Activated T-cell treated with anti-CD3 and anti-CD28 coated beads for 4 hours (primary cell): Measurements from ENCODE around the gene PCID2.

Experiments used
- DNase-seq: peaks from one replicate; pipeline ENCODE4 v3.0.0-alpha.2; 2020

The PCID2 gene

GRCh38 chr13:113148407-113148806, 60.1 kb downstream of the PCID2 start:
- no peak for DNase-seq

GRCh38 chr13:113147206-113147605, 61.3 kb downstream of the PCID2 start:
- no peak for DNase-seq

GRCh38 chr13:113146750-113147149, 61.7 kb downstream of the PCID2 start:
- DNase-seq = no peak

- DNase-seq = no peak
These were observed 62.4 kb downstream of the PCID2 start for GRCh38 chr13:113145911-113146598.

- no peak for DNase-seq
These were observed 63.0 kb downstream of the PCID2 start for GRCh38 chr13:113145496-113145895.

- no peak for DNase-seq
These were observed 64.2 kb downstream of the PCID2 start for GRCh38 chr13:113144255-113144629.

GRCh38 chr13:113143466-113144254, 64.8 kb downstream of the PCID2 start:
- DNase-seq = no peak

- no peak for DNase-seq
These were observed 65.6 kb downstream of the PCID2 start for GRCh38 chr13:113142876-113143275.

- no peak for DNase-seq
These were observed 66.9 kb downstream of the PCID2 start for GRCh38 chr13:113141601-113141970.

GRCh38 chr13:113140677-113141600, 67.5 kb downstream of the PCID2 start:
- no peak for DNase-seq

GRCh38 chr13:113139577-113139976, 68.9 kb downstream of the PCID2 start:
- DNase-seq = no peak

GRCh38 chr13:113138792-113139551, 69.5 kb downstream of the PCID2 start:
- DNase-seq = no peak

- DNase-seq = no peak
These were observed 70.7 kb downstream of the PCID2 start for GRCh38 chr13:113137691-113138298.

GRCh38 chr13:113135281-113135760, 73.1 kb downstream of the PCID2 start:
- DNase-seq = no peak

GRCh38 chr13:113129921-113130750, 78.3 kb downstream of the PCID2 start:
- no peak for DNase-seq

- no peak for DNase-seq
These were observed 79.0 kb downstream of the PCID2 start for GRCh38 chr13:113129480-113129879.
